Fibroblast of lung (primary cell): ENCODE data around the gene AGBL1. TPM values are rescaled to one million over a fixed set of nuclear protein-coding genes. Genes with fewer than 3 reads are reported as not detected.

Experiments used
- DNase-seq, 2 donors: peaks; one replicate each; pipeline versions ENCODE4 v3.0.0 to v3.0.0-alpha.2; 2010; ENCODE audit warnings: low read depth in 2 of 2
- H2AFZ ChIP-seq: 2 replicates; pipeline ENCODE4 v1.5.1; 2012; ENCODE audit warnings: low read length, control low read depth, inconsistent platforms
- H3K27ac ChIP-seq: 2 replicates; pipeline ENCODE4 v1.5.1; 2011; ENCODE audit warnings: low read length, control low read depth; ENCODE audit not compliant: insufficient read depth
- H3K27me3 ChIP-seq: 2 replicates; pipeline ENCODE4 v1.5.1; 2011; ENCODE audit warnings: mild to moderate bottlenecking, low read length; ENCODE audit not compliant: control insufficient read depth, insufficient read depth
- H3K36me3 ChIP-seq: 2 replicates; pipeline ENCODE4 v1.5.1; 2011; ENCODE audit warnings: low read length; ENCODE audit not compliant: control insufficient read depth, insufficient read depth
- H3K4me1 ChIP-seq: 2 replicates; pipeline ENCODE4 v1.5.1; 2011; ENCODE audit warnings: low read length; ENCODE audit not compliant: control insufficient read depth, insufficient read depth; ENCODE audit errors: extremely low read depth
- H3K4me2 ChIP-seq: 2 replicates; pipeline ENCODE4 v1.5.1; 2011; ENCODE audit warnings: low read length, control low read depth; ENCODE audit not compliant: insufficient read depth; ENCODE audit errors: extremely low read depth
- H3K4me3 ChIP-seq, 4 experiments: fragments of 200-600 bp in 1 of 4; sonication (generic) in 1 of 4; replicated peaks in 1 of 4; 2 replicates each; pipeline ENCODE4 v1.5.1; 2011 to 2016; ENCODE audit warnings: low read length in 4 of 4, low read depth in 3 of 4, mild to moderate bottlenecking in 3 of 4, control low read depth in 2 of 4, inconsistent platforms in 1 of 4, mixed read lengths in 1 of 4; ENCODE audit not compliant: insufficient read depth in 1 of 4; ENCODE audit errors: control extremely low read depth in 1 of 4
- H3K79me2 ChIP-seq: 2 replicates; pipeline ENCODE4 v1.5.1; 2012; ENCODE audit warnings: mild to moderate bottlenecking, low read length, inconsistent platforms; ENCODE audit not compliant: control insufficient read depth, insufficient read depth
- H3K9ac ChIP-seq: 2 replicates; pipeline ENCODE4 v1.5.1; 2011; ENCODE audit warnings: mild to moderate bottlenecking, low read length, control low read depth; ENCODE audit not compliant: insufficient read depth
- H3K9me3 ChIP-seq: 2 replicates; pipeline ENCODE4 v1.5.1; 2012; ENCODE audit warnings: low read depth, low read length; ENCODE audit not compliant: control insufficient read depth, insufficient read depth
- H4K20me1 ChIP-seq: 2 replicates; pipeline ENCODE4 v1.5.1; 2011; ENCODE audit warnings: low read length; ENCODE audit not compliant: control insufficient read depth, insufficient read depth; ENCODE audit errors: extremely low read depth
- EZH2 ChIP-seq: IDR thresholded peaks from 2 replicates; pipeline ENCODE4 v1.5.1; 2012; ENCODE audit warnings: low read length, control low read depth, mild to moderate bottlenecking; ENCODE audit errors: missing control alignments
- polyA plus RNA-seq, 2 donors: library from polyadenylated mRNA; depleted of rRNA in 1 of 2; stranded (reverse) in 1 of 2; unstranded in 1 of 2; fragments of >200 nt; gene quantifications; 2 replicates each; pipeline ENCODE4 v1.2.1, GENCODE V29; 2011 to 2012; ENCODE audit warnings: missing spikeins in 1 of 2
- total RNA-seq: library from RNA; depleted of rRNA; stranded (reverse); fragments of >200 nt; gene quantifications from 2 replicates; pipeline ENCODE4 v1.2.1, GENCODE V29; 2014
- TF ChIP-seq, protein P1 (sequence below), 2 donors: IDR thresholded peaks in 1 of 2; conservative IDR thresholded peaks in 1 of 2; 1 replicate in 1 of 2; 2 replicates in 1 of 2; pipeline ENCODE4 v1.5.1; 2011 to 2012; ENCODE audit warnings: low read length in 2 of 2, control low read depth in 1 of 2, inconsistent platforms in 1 of 2, low read depth in 1 of 2, mild to moderate bottlenecking in 1 of 2

AGBL1 gene
- total and polyA plus RNA-seq, 2 donors (not counting 1 experiment from before 2014, with no cell fraction given), result not detected

DNA sequence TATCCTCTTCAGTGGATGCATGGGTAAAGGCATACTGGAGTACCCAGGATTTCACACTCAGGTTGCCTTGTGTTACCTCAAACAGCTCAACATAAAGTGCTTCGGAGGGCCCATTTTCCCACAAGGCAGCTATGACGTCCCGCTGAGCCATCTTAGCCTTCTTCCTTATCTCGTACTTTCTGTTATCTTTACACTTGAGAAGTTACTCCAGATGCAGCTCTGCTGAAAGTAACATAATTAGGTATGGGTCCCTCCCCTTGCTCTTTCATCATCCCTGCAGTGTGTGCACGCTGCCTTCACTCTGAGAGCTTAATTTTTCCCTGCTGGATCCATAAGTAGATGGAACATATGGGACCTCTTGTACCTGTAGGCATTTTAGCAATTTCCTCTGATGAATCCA is 410.3 kb downstream of the AGBL1 start:
- H3K9me3 ChIP-seq, result no peaks in the 10 kb centered on the region
- H3K4me3 ChIP-seq, result no peak overlapping the region
- no peaks in the 10 kb centered on the region for H3K4me1 ChIP-seq
- H3K79me2 ChIP-seq, result no peaks in the 10 kb centered on the region
- no peak overlapping the region for H3K27ac ChIP-seq
- H3K27me3 ChIP-seq, result no peaks in the 10 kb centered on the region
- H2AFZ ChIP-seq, result no peak overlapping the region
- TF ChIP-seq EZH2, result no peak
- TF ChIP-seq, protein P1, sequence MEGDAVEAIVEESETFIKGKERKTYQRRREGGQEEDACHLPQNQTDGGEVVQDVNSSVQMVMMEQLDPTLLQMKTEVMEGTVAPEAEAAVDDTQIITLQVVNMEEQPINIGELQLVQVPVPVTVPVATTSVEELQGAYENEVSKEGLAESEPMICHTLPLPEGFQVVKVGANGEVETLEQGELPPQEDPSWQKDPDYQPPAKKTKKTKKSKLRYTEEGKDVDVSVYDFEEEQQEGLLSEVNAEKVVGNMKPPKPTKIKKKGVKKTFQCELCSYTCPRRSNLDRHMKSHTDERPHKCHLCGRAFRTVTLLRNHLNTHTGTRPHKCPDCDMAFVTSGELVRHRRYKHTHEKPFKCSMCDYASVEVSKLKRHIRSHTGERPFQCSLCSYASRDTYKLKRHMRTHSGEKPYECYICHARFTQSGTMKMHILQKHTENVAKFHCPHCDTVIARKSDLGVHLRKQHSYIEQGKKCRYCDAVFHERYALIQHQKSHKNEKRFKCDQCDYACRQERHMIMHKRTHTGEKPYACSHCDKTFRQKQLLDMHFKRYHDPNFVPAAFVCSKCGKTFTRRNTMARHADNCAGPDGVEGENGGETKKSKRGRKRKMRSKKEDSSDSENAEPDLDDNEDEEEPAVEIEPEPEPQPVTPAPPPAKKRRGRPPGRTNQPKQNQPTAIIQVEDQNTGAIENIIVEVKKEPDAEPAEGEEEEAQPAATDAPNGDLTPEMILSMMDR (conservative IDR thresholded peaks at IDR 0.05 in 1 of 2, IDR thresholded peaks at IDR 0.05 in 1 of 2; ENCODE audit: low read depth in 1 of 2, low read length in 2 of 2), result no peak
- H3K36me3 ChIP-seq, result no peaks in the 10 kb centered on the region
- H4K20me1 ChIP-seq, result no peaks in the 10 kb centered on the region
- H3K9ac ChIP-seq, result no peak overlapping the region
- DNase-seq, result no peak
- H3K4me2 ChIP-seq, result no peak overlapping the region

DNA sequence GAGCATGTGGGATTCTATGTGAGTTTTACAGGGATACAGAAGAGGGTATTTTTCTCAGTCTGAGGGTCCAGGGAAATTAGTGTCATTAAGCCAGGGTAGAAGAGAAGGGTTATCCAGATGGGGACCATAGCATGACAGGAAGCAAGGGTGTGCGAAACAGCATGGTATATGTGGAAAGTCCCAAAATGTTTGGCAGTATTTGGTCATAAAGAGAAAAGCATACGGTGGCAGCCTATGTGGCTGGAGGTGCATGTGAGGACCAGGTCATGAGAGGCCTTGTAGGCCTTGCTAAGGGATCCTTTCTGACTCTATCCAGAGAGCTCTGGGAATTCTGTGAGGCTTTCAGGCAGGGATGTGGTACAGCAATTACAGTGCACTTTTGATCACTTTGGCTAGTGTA is 411.4 kb downstream of the AGBL1 start:
- Histone ChIP-seq H3K4me3 (no peak overlapping the region), H3K9ac (no peak overlapping the region), H3K4me1 (no peaks in the 10 kb centered on the region), H3K79me2 (no peaks in the 10 kb centered on the region), H2AFZ (no peak overlapping the region), H3K4me2 (no peak overlapping the region), H4K20me1 (no peaks in the 10 kb centered on the region), H3K36me3 (no peaks in the 10 kb centered on the region), H3K27me3 (no peaks in the 10 kb centered on the region), H3K27ac (no peak overlapping the region), H3K9me3 (no peaks in the 10 kb centered on the region)
- DNase-seq, result no peak
- TF ChIP-seq, protein P1 (conservative IDR thresholded peaks at IDR 0.05 in 1 of 2, IDR thresholded peaks at IDR 0.05 in 1 of 2; ENCODE audit: low read depth in 1 of 2, low read length in 2 of 2), result no peak
- TF ChIP-seq EZH2, result no peak

DNA sequence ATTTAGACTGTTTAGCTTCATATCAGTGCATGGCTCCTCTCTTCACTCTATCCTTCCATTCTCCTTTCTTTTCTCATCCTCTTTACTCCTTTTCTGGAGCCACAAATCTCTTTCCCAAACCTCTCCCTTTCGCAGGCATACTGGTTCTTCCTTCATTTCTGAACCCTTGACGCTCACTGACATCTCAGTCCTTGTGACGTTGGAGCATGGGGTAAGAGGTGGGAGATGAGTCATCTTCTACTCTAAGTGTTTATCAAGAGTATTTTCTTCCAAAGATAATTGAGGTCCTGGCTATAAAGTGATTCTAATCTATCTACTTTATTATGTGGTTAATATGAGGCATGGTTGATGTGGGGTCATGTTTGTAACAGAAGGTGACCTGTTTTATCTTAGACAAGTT is 414.2 kb downstream of the AGBL1 start:
- no peak for TF ChIP-seq EZH2
- TF ChIP-seq, protein P1 (conservative IDR thresholded peaks at IDR 0.05 in 1 of 2, IDR thresholded peaks at IDR 0.05 in 1 of 2; ENCODE audit: low read depth in 1 of 2, low read length in 2 of 2), result no peak
- no peaks in the 10 kb centered on the region for H3K4me1 ChIP-seq
- no peak overlapping the region for H3K9ac ChIP-seq
- no peak overlapping the region for H3K4me2 ChIP-seq
- H3K36me3 ChIP-seq, result no peaks in the 10 kb centered on the region
- no peaks in the 10 kb centered on the region for H3K79me2 ChIP-seq
- no peaks in the 10 kb centered on the region for H4K20me1 ChIP-seq
- no peaks in the 10 kb centered on the region for H3K9me3 ChIP-seq
- no peak for DNase-seq
- no peak overlapping the region for H3K27ac ChIP-seq
- no peaks in the 10 kb centered on the region for H3K27me3 ChIP-seq
- H2AFZ ChIP-seq, result no peak overlapping the region
- no peak overlapping the region for H3K4me3 ChIP-seq
